RPMI8226 (cell line): ENCODE results near the gene PIK3CB.
A peak's percentile ranks its signal among the peaks of the same experiment; 100 is the strongest.
"Not testable (repeated sequence)": the region's sequence is repeated elsewhere in the genome, so short reads cannot be mapped to it uniquely, and the experiment has no call there.

Experiments used
- DNase-seq: peaks from one replicate; pipeline ENCODE4 v3.0.0-alpha.2; 2015

Gene PIK3CB

DNA sequence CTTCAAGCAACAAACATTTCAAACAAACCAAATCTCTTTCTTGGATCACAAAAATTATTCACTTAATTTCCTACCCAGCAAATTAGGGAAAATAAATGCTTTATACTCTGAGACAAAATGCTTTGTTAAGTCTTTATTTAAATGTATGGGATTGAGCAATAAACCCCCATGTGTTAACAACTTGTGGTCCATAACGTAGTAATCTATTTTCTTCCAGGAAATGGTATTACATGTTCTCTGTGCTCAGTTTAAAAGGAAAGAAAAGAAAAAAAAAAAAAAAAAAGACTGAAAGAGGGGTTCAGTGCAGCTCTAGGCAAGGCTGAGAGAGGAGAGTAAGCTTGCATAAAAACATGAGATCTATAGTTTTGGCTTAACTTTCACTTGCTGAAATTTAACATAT is 102.3 kb downstream of the PIK3CB start:
- no peak for DNase-seq

DNA sequence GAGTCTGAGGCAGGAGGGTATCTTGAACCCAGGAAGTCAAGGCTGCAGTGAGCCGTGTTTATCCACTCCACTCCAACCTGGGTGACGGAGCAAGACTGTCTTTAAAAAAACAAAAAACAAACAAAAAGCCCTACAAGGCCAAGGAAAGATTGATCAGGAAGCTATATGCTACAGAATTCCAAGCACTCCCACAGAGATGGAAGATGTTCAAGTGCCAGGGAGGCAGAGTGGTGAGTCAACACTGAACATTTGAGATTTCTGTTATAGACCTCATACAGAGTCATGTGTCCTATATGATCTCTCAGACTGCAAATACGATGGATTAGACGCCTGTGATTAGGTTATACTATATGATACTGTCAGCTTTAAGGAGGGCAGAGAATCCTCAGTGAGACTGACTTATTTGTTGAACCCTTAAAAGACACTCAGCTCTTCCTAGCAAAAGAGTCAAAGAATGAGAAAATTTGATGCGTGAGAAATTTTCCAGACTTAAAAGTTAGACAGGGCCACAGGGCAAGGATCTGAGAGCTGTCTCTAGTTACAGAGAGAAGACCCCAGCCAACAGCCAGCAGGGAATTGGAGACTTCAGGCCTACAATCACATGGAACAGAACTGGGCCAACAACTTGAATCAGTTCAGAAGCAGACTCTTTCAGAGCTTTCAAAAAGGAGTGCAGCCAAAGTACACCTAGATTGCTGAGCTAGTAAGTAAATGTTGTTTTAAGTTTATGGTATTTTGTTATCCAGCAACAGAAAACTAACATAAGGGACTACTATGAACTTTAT is 107.6 kb downstream of the PIK3CB start:
- no peak for DNase-seq

DNA sequence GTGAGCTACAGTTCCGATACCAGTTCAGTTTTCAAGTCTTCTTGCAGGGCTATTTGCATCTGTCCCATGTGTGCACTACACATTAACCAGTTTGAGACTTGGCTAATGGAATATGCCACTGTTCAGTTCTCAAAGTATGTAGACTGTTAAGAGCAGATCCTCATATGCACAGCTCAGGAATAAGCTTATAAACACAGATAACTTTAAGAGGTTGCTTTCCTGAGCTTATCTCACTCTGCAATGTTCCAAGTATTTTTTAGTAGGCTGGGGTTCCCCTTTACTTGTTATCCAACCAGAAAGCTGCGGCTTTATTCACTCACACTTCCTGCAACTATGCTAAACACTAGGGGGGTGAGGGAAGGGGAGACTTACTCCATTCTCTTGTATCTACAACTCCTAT is 108.7 kb downstream of the PIK3CB start:
- not testable (repeated sequence) for DNase-seq

DNA sequence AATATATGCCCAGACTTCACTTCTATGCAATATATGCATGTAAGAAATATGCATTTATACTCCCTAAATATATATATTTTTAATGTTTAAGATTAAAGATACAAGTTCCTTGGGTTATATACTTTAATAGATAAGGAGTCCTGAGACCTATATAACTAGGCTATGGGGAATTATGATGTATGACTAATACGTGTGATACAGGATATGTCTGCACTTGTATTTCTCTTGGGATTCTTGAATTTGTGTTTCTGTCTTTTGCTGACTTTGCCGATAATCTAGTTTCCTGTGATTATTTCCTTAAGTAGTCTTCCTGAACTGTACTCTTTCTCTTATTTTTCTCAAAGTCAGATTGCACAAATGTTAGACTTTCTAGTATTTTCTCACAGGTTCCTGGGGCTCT is 109.6 kb downstream of the PIK3CB start:
- no peak for DNase-seq

DNA sequence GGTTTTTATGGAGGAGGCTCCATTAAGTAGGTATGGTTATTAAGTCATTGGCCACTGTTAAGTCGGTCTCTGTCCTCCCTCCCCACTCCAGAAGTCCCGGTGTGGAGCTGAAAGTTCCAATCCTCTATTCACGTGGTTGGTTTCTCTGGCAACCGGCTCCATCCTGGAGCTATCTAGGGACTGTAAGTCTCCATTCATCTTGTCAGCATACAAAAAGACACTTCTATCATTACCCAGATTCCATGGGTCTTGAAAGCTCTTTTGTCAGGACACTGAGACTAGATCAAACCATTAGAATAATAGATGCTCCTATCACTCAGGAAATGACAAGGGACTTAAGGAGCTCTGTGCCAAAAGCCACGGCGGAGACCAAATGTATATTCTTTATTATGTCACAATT is 110.3 kb downstream of the PIK3CB start:
- no peak for DNase-seq

DNA sequence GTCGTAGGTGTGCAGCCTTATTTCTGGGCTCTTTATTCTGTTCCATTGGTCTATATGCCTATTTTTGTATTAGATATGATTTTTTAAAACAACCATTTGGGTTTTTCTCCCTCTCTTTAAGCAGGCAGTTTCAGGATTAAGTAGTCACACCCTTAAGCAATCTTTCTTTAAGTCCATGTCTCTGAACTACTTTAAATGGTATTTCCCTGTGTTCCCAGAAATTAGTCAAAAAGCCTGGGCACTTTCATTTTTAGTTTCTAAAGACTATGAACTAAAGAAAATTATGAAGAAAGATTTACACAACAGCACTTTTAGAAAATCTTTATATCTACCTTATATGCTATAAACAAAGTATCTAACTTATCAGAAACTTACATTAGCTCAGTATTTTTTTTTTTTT is 115.9 kb downstream of the PIK3CB start:
- no peak for DNase-seq

DNA sequence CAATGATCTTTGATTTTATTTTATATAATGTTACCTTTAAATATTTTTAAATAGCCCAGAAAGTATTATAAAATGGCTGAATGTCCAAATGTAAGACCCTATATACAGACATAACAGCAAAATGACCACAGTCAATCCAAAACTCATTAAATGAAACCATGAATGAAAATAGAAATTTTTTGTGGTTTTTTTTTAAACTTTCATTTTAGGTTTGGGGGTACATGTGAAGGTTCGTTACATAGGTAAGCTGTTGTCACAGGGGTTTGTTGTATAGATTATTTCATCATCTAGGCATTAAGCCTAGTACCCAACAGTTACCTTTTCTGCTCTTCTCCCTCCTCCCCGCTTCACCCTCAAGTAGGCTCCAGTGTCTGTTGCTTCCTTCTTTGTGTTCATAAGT is 117.4 kb downstream of the PIK3CB start:
- no peak for DNase-seq

DNA sequence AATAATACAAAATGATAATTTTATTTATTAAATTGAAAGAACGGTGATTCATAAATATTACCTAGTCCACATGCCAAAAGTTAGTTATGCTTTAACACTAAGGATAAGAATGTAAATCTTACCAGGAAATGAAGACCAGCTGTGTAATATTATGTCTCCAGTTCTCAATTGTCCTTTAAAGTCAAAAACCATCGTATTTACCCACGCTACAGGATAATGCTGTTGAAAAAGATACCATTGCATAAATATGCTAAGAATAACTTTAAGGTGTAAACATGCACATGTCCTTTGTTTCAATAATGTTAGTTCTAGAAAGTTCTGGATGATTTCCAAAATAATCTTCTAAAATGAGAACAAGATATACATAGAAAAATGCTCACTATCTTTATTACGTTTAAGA is 122.6 kb downstream of the PIK3CB start:
- DNase-seq, result no peak

DNA sequence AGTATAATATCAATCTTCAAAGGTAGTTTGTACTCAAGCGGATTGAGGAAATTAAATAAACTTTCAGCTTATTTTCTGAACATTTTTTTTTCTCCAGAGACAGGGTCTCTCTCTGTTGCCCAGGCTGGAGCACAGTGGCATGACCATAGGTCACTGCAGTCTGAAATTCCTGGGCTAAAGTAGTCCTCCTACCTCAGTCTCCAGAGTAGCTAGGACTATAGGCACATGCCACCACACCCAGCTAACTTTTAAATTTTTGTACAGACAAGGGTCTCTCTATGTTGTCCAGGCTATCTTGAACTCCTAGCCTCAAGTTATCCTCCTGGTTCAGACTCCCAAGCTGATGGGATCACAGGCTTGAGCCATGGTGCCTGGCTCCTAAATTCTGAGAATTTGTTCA is 129.1 kb downstream of the PIK3CB start:
- no peak for DNase-seq

DNA sequence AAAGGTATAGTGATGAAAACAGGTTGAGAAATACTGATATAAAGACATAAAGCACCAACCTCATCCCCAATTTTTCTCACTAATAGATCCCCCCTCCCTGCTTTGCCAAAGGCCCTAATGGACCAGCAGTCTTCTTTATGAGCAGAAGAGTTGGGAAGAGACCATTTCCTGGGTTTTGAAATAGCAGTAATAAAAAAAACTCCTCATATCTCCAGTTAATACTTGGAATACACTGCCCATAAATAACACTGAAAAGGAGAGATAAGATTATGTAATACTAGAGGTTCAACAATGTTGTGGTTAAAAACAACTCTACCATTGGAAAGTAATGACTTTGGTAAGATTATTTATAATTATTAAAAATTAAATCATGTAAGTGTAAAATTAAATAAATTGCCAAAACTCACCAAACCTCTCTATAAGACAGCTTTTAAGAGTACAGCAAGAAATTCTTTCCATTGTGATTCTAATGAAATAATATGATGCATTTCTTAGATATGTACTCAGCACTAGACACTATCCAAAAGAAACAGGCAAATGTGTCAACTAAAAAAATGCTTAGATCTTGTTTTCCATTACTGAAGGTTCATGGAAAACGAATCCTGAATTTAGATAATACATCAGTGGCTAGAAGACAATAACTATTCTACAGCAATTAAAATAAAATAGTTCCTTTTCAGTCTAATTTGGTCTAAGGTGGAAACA is 137.9 kb downstream of the PIK3CB start:
- DNase-seq, result no peak

DNA sequence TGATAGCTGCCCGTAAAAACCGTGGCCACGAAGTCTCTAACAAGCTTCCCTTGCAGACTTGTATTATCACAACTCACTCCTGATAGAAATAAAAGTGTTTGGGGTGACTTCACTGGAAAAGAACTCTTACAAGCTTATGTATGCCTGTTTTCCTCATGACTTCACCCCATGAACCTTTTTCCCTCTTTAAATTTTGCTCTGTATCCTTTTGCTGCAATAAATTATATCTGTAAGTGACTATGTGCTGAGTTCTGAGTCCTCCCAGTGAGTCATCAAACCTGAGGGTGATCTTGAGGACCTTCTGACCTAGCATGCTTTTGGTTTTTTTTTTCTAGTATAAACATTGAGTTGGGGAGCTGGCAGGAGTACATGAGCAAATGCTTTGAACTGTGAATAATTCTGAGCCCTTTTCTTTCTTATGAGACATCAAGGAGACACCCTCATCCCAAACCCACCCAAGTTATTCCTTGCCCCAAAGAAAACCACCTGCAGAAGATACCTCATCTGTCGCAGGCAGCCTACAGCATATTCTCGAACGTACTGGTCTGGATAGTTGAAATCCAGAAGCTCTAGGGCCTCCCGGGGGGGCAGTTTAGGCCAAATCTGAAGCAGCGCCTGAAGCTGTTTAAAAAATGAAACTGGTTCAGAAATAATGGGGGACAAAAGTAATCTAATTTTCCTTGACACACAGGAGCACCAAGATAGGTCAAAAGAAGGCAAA is 140.3 kb downstream of the PIK3CB start:
- no peak for DNase-seq

DNA sequence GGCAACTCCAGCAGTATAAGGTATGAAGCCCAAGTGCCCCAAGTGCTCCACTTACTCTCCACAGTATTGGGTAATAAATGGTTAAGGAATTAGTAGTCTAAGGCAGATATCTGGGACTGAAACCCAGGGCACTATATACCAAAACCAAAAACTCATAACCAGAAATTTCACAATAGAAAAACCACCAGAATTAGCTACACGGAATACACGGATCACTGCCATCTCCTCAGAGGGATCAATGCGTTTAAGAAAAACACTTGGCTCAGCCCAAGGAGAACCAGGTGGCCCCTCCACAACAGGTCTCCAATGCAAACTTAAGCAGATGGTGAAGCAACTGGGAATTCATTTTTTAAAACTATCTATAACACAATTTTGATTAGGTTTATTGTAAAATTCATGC is 142.6 kb downstream of the PIK3CB start:
- no peak for DNase-seq

DNA sequence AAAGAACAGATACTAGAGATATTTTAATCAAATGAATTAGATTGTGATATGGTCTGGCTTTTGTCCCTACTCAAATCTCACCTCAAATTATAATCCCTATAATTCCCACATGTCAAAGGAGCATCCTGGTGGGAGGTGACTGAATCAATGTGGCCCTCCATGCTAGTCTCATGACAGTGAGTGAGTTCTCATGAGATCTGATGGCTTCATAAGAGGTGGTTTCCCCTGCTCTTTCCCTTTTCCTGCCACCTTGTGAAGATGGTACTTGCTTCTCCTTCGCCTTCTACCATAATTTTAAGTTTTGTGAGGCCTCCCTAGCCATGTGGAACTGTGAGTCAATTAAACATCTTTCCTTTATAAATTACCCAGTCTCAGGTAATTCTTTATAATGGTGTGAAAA is 143.4 kb downstream of the PIK3CB start:
- DNase-seq, result no peak

DNA sequence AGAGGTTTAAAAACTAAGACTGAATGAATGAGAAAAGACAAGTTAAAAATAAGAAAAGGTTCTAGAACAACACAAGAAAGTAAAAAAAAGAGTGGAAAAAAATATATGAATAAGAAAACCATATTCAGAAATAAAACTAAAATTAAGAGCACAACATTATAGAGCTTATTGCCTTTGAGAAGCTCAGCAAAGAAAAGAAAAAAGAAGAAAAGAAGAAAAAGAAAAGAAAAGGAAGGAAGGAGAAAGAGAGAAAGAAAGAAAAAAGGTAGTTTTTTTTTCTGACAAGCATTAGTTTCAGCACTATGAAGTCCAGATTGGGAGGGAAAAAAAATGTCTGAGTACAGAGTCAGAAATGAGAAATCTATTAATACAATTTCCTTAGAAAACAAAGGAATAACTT is 144.7 kb downstream of the PIK3CB start:
- no peak for DNase-seq

DNA sequence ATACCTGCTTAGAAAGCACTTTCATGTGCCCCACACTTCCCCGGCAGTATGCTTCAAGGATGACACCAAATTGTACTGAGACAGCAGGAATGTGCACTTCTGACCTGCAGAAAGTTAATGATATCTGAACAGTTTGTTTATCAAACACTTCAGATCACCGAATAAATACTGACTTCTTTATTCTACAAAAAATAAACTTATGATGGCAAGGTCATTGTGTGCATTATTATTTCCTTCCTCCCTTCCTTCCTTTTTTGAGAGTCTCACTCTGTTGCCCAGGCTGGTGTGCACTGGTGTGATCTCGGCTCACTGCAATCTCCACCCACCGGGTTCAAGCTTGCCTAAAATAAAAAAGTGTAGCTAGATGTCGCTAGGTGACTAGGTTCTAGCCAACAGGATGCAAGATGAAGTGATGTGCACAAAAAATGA is 145.8 kb downstream of the PIK3CB start:
- peak; percentile 77 for DNase-seq

DNA sequence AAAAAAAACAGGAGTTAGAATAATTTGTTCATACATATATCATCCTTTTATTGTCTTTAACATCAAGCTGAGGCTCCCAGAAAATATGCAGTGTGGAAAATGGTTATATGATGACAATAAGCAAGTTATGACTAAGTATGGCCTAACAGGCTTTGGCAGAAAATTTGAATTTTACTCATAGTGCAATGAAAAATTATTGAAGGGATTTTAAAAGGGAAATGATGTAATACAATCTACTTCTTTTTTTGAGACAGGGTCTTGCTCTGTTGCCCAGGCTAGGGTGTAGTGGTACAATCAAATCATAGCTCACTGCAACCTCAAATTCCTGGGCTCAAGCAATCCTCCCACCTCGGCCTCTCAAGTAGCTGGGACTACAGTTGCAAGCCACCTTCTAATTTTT is 147.5 kb downstream of the PIK3CB start:
- DNase-seq, result no peak

DNA sequence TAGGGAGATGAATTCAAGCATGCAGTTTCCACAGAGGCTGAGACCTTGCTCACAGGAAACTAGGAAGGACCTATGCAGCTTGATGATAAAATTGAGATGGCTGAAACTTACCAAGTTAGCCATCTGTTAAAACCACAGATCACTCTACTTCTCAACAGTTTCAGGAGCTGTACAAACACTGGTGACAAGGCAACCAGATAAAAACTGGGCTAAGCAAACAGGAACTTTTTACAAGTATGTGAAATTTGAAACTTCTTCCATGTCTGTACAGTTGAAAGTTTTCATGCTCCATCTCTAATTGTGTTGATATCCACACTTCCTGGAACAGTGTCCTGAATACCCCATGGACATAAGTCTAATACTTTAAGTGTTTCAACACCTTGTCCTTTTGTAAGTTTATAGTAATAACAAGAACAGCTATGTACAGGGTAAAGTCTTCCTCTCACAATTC is 147.9 kb downstream of the PIK3CB start:
- peak; percentile 77 for DNase-seq

DNA sequence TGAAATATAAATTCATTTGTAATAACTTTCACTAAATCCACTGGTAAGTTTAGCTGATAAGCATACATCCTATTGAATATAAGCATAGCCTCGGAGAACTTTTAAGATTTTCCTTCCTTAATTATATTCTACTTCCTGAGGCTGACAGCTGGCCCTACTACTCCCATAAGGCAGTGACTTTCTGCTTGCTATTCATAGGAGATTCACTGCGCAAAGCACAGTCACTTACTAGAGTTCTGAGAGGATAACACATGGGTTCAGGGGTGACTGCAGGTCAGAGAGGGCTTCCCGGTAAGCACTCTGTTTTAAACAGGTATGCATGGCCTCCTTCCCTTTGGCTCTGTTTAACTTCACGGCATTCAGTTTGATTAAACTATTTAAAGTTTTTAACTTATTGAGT is 150.3 kb downstream of the PIK3CB start:
- DNase-seq, result no peak

DNA sequence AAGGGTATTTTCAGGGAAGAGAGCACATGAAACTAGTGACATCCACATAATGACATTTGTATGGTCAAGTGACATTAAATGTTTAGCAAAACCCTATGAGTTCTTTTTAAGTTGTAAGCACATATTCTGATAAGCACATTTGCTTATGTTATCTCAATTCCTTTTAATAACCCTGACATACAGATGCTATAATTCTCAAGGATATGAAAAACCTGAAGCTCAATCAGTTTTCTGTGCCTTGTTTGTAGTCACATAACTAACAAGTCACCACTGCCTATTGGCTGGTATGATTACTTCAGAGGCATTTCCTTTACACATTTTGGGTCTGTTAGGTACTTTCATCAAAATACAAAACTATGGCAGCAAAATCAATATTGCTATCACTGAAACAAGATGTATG is 152.1 kb downstream of the PIK3CB start:
- DNase-seq, result no peak

DNA sequence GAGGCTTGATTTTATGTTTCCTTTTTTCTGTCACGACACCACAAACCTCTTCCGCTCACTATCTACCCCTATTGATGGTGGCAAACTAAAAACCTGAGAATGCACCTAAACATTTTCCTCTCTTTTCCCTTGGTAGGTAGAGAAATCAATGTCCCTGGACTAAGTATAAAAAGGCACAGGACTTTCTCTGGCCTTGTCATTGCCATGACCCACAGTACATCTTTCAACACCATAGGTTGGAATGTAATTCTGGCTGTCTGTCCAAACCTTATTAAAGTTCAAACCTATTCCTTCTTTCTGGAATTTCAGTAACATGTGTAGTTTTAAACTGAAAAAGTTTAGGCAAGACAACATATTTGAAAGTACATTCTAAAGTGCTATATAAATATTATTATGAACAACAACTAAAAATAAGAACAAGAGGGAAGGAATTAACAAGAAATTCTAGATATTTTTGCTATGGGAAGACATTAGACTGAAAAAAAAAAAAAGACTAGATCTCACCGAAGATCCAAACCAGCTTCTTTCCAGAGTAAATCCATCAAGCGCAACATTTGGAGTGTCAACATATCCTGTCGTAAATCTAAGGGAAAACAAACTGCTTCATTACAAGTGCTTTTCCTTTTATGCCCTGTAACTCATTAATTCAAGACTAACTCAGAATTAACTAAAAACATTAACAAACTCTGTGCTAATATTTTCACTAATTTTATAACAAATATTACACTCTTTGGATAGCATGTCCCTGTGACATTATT is 153.1 kb downstream of the PIK3CB start:
- no peak for DNase-seq

DNA sequence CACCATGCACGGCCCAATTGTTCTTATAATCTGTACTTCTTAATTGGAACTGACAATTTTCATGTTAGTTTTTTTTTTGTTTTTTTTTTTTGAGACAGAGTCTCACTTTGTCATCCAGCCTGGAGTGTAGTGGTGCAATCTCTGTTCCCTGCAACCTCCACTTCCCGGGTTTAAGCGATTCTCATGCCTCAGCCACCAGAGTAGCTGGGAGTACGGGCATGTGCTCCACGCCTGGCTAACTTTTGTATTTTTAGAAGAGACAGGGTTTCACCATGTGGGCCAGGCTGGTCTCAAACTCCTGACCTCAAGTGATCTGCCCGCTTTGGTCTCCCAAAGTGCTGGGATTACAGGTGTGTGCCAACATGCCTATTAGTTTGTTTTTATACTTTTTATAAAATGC is 153.8 kb downstream of the PIK3CB start:
- not testable (repeated sequence) for DNase-seq

DNA sequence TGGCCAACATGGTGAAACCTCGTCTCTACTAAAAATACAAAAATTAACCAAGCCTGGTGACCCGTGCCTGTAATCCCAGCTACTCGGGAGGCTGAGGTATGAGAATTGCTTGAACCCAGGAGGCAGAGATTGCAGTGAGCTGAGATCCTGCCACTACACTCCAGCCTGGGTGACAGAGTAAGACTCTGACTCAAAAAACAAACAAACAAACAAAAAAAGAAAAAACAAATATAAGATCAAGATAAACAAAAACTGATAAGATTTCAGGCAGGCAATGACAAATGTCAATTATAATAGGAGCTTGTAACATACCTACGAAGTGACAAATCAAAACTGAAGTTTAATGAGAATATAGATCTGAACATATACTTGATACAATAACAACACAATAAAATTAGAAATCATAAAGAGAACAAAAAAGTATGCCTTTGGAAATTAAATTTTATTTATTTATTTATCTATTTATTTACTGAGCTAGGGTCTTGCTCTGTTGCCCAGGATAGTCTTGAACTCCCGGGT is 155.8 kb downstream of the PIK3CB start:
- DNase-seq, result no peak

DNA sequence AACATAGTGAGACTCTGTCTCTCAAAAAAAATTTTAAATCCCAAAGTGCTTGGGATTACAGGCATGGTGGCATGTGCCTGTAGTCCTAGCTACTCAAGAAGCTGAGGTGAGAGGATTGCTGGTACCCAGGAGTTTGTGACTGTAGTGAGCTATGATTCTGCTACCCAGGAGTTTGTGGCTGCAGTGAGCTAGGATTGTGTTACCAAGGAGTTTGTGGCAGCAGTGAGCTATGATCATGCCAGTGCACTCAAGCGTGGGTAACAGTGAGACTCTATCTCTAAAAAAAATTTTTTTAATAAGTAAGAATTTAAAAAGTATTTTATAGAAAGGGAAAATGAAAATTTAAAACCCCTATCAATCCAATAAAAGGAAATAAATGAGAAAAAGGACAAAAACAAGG is 156.6 kb downstream of the PIK3CB start:
- no peak for DNase-seq
